DMS53 (cell line): Measurements from ENCODE around the gene GPN3.
"Not testable (repeated sequence)": the region's sequence is repeated elsewhere in the genome, so short reads cannot be mapped to it uniquely, and the experiment has no call there.

Experiments
- DNase-seq: peaks from one replicate; lab custom pipeline; 2025; lab: John Stamatoyannopoulos, UW

The GPN3 gene

DNA sequence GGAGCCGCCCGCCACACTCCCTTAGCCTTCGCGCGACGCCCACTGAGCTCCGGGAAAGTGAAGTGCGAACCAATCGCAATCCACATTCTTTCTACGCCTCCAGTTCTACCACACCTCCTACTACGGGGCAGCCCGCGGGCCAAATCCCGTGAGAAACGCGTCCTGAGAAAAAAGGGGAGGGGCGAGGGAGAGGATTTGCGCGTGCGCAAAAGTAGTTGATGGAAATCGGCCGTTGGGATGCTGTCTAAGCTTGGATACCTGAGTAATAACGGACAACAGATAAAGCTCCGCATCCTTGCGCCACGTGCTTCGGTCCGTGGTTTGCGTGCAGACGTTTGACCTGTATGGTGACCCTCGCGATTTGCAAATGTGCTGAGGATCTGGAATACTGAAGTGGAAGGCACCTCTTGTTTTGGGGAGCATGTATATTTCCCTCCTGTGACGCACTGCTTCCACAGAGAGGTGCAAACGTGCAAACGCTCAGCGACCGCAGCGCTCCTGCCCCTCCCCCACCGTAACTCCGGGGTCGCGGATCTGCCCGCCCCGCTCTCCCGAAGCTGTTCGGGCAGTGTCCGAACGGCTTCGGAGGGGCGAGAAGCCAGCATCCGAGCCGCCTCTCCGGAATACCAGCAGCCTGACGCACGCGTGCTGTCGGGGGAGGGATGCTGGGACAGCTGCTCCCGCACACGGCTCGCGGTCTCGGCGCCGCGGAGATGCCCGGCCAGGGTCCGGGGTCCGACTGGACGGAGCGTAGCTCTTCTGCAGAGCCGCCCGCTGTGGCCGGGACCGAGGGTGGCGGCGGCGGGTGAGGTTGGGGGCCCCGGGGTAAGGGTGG lies at the start of gene GPN3, which contains the start of gene FAM216A:
GPN3 (minus strand) TSS at position 44 of the 835 bp plus-strand sequence. CDS start 54 bp downstream, outside the sequence.
FAM216A (plus strand) TSS at position 632 of the 835 bp plus-strand sequence; CDS start at position 663, 31 bp downstream.
- peak; percentile 100 for DNase-seq

DNA sequence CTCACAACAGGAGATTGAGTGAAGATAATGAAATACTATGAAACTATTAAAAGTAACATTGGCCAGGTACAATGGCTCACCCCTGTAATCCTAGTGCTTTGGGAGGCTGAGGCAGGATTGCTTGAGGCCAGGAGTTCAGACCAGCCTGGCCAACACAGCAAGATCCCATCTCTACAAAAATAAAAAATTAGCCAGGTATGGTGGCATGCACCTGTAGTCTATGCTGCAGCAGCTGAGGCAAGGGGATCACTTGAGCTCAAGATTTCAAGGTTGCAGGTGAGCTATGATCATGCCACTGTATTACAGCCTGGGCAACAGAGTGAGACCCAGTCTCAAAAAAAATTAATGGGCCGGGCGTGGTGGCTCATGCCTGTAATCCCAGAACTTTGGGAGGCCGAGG lies 48.9 kb upstream of the GPN3 start:
- DNase-seq, result no peak

DNA sequence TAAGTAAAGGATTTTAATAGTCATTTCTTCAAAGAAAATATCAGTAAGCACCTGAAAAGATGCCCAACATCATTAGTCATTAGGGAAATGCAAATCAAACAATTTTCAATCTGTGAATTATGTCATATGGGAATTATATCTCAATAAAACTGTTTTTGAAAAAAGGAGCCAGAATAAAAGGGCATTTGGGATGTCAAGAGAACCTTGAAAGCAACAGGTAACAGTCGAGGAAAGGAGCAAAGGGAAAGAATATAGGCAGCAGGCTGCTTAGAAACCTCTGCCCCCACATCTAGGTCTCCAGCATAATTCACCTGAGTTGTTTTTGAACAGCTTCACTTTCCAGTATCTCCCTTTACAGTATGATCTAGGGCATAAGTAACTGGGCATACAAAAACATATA lies 46.3 kb upstream of the GPN3 start:
- no peak for DNase-seq

DNA sequence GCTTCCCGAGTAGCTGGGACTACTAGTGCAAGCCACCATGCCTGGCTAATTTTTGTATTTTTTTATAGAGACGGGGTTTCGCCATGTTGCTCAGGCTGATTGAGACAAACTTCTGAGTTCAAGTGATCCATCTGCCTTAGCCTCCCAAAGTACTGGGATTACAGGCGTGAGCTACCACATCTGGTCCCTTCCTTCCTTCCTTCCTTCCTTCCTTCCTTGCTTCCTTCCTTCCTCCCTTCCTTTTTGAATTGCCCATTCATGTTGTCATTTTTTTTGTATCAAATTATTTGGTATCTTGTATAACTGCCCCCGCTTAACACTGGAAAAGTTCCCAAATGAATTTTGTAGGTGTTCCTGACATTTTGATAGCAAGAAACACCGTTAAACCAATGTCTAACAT lies 45.8 kb upstream of the GPN3 start:
- no peak for DNase-seq

DNA sequence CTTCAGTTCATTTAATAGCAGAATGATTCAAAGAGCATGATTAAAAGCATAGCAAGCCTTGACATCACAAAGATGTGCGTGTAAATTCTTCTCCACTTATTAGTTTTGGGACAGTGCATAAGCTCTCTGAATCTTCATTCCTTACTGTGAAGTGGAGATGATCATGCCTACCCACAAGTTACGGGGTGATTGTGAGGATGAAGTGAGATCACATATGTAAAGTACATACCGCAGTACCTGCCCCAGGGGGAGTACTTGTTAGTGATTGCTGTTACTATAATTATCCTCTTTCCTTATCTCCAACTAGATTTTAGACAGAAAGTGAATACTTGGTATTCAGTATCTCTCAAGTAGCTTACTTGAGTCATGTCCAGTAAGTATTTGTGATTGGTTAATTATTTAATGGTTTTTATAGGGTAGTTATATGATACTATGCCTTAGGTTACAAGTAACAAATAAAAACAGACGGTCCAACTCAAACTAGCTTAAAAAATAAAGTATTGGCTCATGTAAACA lies 40.1 kb upstream of the GPN3 start:
- DNase-seq, result no peak

DNA sequence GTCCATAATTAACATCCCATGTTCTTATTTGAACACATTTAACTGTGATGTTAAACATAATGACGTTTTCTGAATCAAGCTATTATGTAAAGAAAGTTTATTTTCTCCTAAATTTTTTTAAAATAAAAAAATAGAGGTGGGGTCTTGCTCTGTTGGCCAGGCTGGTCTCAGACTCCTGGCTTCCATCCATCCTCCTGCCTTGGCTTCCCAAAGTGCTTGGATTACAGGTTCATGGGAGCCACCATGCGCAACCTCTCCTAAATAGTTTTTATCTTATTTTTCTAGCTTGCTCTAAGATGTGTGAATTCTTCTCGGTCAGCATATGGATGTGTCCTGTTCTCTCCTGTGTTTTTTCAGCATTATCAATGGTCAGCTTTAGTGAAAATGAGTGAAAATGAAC lies 37.3 kb upstream of the GPN3 start:
- DNase-seq, result no peak

DNA sequence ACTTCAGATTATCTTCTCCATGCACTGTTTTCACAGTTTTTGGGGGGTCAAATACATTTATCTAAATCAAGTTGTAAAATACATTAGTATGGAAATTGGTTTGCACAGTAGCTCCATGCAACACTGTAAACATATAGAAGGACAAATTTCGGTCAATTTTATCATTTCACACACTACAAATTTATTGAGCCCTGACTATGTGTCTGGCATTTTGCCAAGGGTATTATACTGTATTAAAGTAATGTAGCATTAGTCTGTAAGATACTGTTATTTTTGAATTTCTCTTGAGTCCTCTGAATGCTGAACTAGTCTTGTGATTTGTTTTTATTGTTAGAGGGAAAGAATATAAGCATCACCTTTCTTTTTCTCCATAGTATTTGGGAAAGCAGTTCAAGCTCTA lies 35.4 kb upstream of the GPN3 start:
- DNase-seq, result no peak

DNA sequence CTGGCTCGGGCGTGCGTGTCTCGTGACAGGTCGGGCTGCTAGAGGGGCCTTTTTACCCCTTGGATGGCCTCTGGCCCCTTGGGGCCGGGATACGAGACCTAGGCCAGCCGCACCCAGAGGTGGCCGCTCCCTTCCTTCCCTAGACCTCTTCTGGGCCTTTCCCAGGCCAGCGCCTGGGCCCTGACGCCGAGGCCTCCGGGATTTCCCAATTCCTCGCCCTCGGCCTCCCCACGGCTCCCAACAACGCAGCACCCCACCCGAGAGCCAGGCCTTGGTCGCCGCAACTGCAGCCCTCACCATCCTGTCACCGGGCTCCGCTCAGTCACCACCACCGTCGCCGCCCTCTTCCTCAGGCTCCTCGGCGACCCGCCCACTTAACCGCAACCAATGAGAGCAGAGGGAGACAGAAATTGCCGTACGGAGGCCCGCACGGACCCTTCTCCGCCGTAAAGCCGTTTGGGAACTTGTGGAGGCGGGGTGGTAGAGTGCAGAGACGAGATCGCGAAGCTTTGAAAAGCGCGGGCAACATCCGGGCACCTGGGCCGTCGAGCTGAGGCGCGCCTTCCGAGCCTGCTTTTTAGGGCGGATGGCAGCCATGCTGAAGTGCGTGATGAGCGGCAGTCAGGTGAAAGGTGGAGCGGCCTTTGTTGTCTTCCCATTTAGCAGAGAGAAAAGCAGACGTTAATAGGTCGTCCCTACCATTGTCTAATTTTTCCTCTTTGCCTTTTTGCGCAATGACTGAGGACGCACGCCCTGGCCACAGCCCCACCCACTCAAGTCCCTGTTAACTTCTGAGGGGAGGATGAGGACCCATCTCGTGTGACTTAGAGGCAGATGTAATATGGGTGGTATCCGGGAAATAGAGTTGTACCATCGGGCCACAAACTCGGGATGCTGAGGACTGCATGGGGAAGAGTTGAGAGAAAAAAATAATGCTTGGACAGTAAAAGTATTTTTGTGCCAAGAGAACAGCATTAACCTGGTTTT lies 34.0 kb upstream of the GPN3 start, which contains the start of the genes RAD9B and VPS29:
RAD9B (plus strand) TSS at position 580 of the 987 bp plus-strand sequence; CDS start at position 587, 7 bp downstream.
VPS29 (minus strand) TSS at position 360 of the 987 bp plus-strand sequence; CDS start at position 300, 60 bp downstream.
- DNase-seq, result peak; percentile 100

DNA sequence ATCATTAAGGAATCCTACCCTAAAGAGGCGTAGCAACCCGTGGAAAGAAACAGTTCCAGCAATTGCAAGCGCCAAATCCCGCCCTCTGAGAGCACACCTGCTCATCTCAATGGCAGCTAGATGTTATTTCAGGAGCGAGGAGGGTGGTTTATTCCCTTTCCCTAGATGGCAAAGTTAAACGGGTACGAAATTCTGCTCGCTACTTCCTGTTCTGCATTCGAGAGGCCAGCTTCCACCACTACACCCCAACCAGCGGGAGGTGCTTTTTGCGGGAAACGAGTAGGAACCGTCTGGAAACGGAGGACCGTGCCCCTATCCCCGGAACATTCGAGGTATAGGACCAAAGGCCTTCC lies 33.3 kb upstream of the GPN3 start:
- peak; percentile 88 for DNase-seq

DNA sequence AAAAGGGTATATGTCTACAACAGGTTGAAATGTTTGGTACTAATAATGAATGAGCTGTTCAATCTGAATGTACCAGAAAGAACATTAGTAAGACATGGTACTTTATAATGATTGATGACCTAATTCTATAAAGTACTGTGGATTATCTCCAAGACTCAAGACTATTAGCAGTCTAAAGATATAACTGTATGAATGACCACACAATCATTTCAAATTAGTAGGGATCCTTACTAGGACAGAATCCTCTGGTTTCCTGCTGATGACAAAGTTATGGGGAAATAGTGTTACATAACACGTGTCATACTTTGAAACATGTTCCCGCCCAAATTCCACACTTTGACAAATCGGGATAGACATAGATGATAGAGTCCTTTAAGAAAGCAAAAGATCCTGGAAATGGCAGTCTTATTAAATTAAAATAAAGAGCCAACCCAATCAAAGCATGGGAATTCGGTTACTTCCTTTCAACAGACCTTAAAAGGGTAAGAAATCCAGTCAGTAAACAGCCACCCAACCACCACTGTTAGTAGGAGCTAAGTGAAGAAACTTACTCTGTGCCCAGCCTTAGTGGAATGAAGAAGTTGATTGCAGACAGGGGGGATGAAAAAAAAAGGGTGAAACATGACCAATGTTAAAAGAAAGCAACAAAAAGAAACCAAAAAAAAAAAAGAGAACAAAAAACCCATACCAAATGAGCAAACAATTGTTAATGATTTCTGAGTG lies 31.1 kb upstream of the GPN3 start:
- no peak for DNase-seq

DNA sequence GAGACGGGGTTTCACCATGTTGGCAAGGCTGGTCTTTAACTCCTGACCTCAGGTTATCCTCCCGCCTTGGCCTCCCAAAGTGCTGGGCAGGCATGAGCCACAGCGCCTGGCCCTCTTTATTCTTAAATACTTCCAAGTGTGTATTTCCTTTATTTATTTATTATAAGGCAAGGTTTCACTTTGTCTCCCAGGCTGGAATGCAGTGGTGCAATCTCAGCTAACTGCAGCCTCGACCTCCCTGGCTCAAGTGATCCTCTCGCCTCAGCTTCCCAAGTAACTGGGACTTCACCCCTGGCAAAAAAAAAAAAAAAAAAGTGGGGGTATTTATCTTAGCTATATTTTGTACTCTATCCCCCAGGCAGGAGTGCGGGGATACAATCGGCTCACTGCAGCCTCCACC lies 7.4 kb upstream of the GPN3 start:
- no peak for DNase-seq

DNA sequence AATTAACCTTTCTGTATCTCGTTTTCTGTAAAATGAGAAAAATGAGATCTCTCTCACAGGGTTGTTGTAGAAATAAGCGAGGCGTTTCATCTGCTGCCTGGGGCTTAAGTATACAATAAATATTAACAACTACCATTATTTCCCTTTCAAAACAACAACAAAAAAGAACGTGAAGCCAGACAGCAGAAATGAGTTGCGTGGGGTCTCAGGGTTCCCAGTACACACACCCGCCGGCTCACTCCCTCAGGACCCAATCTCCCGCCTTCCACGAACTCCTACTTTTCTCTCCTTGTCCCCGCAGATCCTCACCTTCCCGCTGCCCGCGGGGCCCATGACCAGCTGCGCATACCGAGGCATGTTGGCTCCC lies 227 bp downstream of the GPN3 start:
- no peak for DNase-seq

DNA sequence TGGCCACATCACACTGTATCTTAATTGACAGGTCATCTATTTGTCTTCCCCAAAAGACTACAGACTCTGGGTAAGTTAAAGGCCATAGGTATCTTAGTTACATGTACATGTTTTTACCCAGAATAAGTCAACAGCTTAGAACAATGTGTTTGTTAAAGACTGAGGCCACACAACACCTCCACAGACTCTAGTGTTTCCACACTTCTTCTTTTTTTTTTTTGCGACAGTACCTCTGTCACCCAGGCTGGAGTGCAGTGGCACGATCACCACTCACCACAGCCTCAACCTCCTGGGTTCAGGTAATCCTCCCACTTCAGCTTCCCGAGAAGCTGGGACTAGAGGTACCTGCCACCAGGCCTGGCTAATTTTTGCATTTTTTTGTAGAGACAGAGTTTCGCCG lies 1.3 kb downstream of the GPN3 start:
- DNase-seq, result no peak

DNA sequence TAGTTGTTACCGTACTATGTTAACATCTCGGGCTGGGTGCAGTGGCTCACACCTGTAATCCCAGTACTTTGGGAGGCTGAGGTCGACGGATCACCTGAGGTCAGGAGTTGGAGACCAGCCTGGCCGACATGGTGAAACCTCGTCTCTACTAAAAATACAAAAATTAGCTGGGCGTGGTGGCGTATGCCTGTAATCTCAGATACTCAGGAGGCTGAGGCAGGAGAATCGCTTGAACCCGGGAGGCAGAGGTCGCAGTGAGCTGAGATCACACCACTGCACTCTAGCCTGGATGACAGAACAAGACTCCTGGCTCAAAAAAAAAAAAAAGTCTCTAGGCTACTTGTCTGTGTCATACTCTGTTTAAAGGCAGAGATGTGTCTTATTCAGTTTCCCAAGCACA lies 2.3 kb downstream of the GPN3 start:
- DNase-seq, result not testable (repeated sequence)

DNA sequence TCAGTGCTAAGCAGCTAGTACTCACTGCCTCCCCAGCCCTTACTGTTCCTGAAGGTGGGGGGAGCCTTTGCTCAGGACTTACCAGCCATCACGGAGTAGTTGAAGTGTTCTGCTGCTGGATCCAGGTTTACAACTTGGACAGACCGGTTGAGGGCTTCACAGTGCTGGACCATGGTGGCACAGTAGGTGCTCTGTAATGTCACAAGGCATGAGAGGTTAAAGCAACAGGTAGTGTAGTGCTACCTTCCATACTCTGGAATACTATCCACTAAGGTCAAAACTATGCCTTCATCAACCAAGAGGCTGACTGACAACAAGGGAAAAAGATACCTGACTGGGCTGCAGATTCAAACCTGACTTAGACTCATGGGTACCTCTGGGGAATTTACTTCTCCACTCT lies 3.0 kb downstream of the GPN3 start:
- no peak for DNase-seq

DNA sequence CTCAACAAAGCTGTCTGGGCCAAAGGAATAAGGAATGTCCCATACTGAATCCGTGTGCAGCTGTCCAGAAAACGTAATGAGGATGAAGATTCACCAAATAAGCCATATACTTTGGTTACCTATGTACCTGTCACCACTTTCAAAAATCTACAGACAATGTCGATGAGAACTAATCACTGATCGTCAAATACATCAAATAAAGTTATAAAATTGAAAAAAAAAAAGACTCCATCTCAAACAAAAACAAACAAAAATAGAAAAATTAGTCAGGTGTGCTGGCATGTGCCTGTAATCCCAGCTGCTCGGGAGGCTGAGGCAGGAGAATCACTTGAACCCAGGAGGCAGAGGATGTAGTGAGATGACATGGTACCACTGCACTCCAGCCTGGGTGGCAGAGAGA lies 6.9 kb downstream of the GPN3 start:
- not testable (repeated sequence) for DNase-seq

DNA sequence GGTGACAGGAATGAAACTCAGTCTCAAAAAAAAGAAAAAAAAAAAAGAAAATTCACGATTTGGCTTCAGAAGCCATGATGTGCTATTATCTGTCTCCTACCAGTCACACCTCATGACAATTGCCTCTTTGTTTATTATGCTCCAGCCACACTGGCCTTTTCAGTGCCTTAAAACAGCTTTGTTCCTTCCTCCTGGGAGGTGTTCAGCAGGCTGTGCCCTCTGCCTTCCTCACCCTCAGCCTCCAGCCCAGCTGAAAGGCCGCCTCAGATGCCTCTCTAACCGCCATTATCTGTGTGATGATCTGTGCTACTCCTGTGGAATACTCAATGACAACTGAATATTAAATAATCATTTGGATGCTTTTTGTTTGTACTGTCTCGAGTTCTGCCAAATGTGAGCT lies 9.3 kb downstream of the GPN3 start:
- no peak for DNase-seq

DNA sequence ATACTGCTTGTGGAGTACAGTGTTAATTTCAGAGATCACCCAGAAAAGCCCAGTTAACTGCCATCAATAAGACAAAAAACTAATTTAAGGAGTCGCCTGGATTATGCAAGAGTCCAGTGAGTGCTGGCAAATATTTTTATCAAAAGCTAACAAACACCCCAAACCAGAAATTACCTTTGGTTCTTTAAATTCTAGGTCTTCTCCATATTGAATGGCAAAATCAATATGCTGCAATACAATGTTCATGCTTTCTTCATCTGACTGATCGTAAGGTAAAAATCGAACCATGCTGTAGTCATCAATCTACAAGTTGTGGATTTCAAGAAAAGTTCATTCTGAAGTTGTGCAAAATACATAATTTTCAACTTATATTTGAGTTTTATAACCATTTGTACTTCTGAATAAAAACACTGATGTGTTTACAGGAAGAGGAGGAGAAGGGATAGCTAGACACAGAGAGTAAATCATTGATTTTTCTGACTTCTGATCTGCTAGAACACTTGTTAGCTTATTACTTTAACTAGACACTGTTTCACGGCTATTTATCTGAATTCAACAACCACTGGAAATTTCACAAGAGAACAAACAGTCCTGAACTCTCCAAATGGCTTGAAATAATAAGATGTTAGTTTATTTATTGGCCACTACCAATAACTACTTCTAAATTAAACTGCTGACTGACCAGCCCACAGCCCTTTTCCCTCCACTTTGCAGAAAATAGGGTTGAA lies 14.3 kb downstream of the GPN3 start:
- DNase-seq, result no peak

DNA sequence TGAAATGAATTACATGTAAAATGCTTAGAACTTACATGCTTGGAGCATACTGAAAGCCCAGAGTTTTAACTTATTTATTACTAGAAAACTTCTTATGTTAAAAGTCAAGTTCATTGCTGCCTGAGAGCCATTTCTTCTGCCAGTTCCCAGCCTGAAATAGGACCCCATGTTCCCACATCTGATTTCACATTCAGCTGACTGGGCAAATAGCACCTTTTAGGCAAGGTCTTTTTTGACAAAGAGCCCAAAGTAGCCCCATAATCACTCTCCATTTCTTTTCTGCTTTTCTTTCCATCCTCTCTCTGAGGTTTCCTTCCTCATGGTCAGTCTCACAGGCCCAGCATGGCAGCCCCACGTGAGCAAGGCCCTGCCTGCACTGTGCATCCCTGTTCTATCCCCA lies 16.8 kb downstream of the GPN3 start:
- no peak for DNase-seq

DNA sequence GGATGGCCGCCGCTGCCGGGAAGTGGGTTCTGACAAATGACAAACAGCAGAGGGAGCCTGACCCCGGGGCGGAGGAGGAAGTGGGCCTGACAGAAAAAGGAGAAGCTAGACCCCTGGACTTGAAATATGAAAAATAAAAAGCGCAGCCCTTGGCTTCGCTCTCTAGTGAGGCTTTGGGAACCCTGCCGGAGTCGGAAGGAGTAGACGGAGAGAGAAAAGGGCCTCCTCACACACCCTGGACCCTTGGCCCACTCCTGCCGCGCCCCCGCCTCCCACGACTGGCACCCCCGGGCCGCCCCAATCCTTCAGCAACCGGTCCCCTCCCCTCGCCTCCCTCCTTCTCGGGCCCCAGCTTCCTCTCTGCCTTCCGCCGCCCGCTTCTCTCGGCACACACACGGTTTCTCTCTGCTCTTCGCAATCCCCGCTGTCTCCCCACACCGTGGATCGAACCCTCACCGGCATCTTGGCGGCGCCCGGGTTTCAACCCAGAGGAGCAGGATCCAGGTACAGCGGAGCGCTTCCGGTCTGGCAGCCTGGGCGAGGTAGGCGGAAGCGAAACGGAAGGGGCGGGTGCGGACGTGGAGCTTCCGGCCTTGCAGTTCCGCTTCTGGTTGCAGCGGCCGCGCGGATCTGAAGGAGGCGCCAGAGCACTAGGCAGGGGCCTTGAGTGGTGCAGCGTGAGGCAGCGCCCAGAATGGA lies 18.1 kb downstream of the GPN3 start, which contains the start of gene ARPC3:
ARPC3 (minus strand) TSS at position 539 of the 699 bp plus-strand sequence; CDS start at position 462, 77 bp downstream.
- peak; percentile 99 for DNase-seq
